B cell (primary cell): ENCODE measurements around the gene SMIM10L2A. TPM values are rescaled to one million over a fixed set of nuclear protein-coding genes. Genes with fewer than 3 reads are reported as not detected.

Source experiments
- ATAC-seq: fragments of 200-7000 bp; cut with Tn5 transposase; one replicate; pipeline ENCODE4 v1.10.0; 2021; ENCODE audit warnings: low read depth, mild to moderate bottlenecking, moderate number of reproducible peaks, moderate library complexity
- CTCF ChIA-PET: fragments of 350-600 bp; sonication (Branson Sonifier 250); formaldehyde crosslinking; loops from one replicate; lab custom pipeline; 2021; ENCODE audit warnings: antibody characterized with exemption, inconsistent platforms; lab: Charles Lee
- POLR2A ChIA-PET: fragments of 350-600 bp; sonication (Branson Sonifier 250); formaldehyde crosslinking; loops from one replicate; lab custom pipeline; 2021; ENCODE audit warnings: antibody characterized with exemption; lab: Charles Lee
- DNase-seq: peaks from one replicate; pipeline ENCODE4 v3.0.0; 2013
- H2AFZ ChIP-seq: 2 replicates; pipeline ENCODE4 v1.6.1; 2012; ENCODE audit warnings: mild to moderate bottlenecking, low read depth, low read length; ENCODE audit not compliant: insufficient read depth, poor library complexity, severe bottlenecking
- H3K27ac ChIP-seq, 2 donors: 1 replicate in 1 of 2; 2 replicates in 1 of 2; pipeline ENCODE4 v1.5.1; 2012 to 2013; ENCODE audit warnings: low read length in 2 of 2, mild to moderate bottlenecking in 2 of 2, moderate library complexity in 1 of 2
- H3K27me3 ChIP-seq, 4 experiments: fragments of 200-600 bp in 1 of 4; sonication (generic) in 1 of 4; replicated peaks in 1 of 4; 1 replicate in 2 of 4; 2 replicates in 2 of 4; pipeline versions ENCODE4 v1.6.1 to v1.7.0; 2013 to 2016; ENCODE audit warnings: low read length in 3 of 4, mild to moderate bottlenecking in 2 of 4, mixed read lengths in 1 of 4, moderate library complexity in 1 of 4; ENCODE audit not compliant: insufficient read depth in 4 of 4, control insufficient read depth in 3 of 4; ENCODE audit errors: control extremely low read depth in 1 of 4
- H3K36me3 ChIP-seq, 2 experiments: replicated peaks in 1 of 2; 1 replicate in 1 of 2; 2 replicates in 1 of 2; pipeline versions ENCODE4 v1.6.1 to v1.7.1; 2013; ENCODE audit warnings: low read length in 1 of 2; ENCODE audit not compliant: insufficient read depth in 2 of 2, control insufficient read depth in 1 of 2; ENCODE audit errors: control extremely low read depth in 1 of 2, extremely low read depth in 1 of 2
- H3K4me1 ChIP-seq, 2 donors: fragments of 200-600 bp in 1 of 2; sonication (generic) in 1 of 2; 1 replicate in 1 of 2; 2 replicates in 1 of 2; pipeline versions ENCODE4 v1.5.1 to v1.6.1; 2013 to 2017; ENCODE audit warnings: low read length in 2 of 2; ENCODE audit not compliant: control insufficient read depth in 2 of 2, insufficient read depth in 2 of 2
- H3K4me2 ChIP-seq: replicated peaks from 2 replicates; pipeline ENCODE3; 2012; ENCODE audit warnings: mild to moderate bottlenecking, low read depth, low read length; ENCODE audit not compliant: poor library complexity, severe bottlenecking
- H3K4me3 ChIP-seq, 5 experiments: fragments of 200-600 bp in 1 of 5; sonication (generic) in 1 of 5; 1 replicate in 3 of 5; 2 replicates in 2 of 5; pipeline versions ENCODE4 v1.5.1 to v1.7.0; 2011 to 2016; ENCODE audit warnings: low read length in 4 of 5, mild to moderate bottlenecking in 4 of 5, low read depth in 2 of 5, control low read depth in 1 of 5, moderate library complexity in 1 of 5; ENCODE audit not compliant: insufficient read depth in 1 of 5; ENCODE audit errors: control extremely low read depth in 1 of 5, extremely low read depth in 1 of 5
- H3K79me2 ChIP-seq: fragments of 200-600 bp; sonication (generic); one replicate; pipeline ENCODE4 v1.6.0; 2016; ENCODE audit warnings: low read length; ENCODE audit not compliant: control insufficient read depth, insufficient read depth
- H3K9ac ChIP-seq: fragments of 200-600 bp; sonication (generic); 2 replicates; pipeline ENCODE4 v1.6.1; 2017; ENCODE audit warnings: mild to moderate bottlenecking, low read length, moderate library complexity
- H3K9me3 ChIP-seq, 3 donors: one replicate each; pipeline versions ENCODE4 v1.6.1 to v1.7.1; 2013; ENCODE audit warnings: low read length in 2 of 3; ENCODE audit not compliant: control insufficient read depth in 2 of 3, insufficient read depth in 1 of 3; ENCODE audit errors: control extremely low read depth in 1 of 3
- H4K20me1 ChIP-seq: 2 replicates; pipeline ENCODE4 v1.6.0; 2012; ENCODE audit warnings: mild to moderate bottlenecking, low read length; ENCODE audit not compliant: insufficient read depth, control insufficient read depth, poor library complexity, severe bottlenecking
- H3K27ac Mint-ChIP-seq: one replicate; pipeline ENCODE4 v1.8.0; 2021; ENCODE audit warnings: mixed read lengths
- H3K27me3 Mint-ChIP-seq: one replicate; pipeline ENCODE4 v1.8.0; 2021; ENCODE audit warnings: mixed read lengths
- H3K4me1 Mint-ChIP-seq: one replicate; pipeline ENCODE4 v1.8.0; 2021; ENCODE audit warnings: mixed read lengths
- H3K4me3 Mint-ChIP-seq: one replicate; pipeline ENCODE4 v1.8.0; 2021; ENCODE audit warnings: mixed read lengths
- H3K9me3 Mint-ChIP-seq: one replicate; pipeline ENCODE4 v1.8.0; 2022; ENCODE audit warnings: mixed read lengths; ENCODE audit not compliant: insufficient read depth
- CTCF ChIP-seq: fragments of 200-600 bp; IDR thresholded peaks from one replicate; pipeline ENCODE4 v1.8.0; 2022; ENCODE audit warnings: antibody characterized with exemption, mild to moderate bottlenecking
- EZH2 ChIP-seq: IDR thresholded peaks from 2 replicates; pipeline ENCODE4 v1.6.1; 2012; ENCODE audit warnings: borderline replicate concordance, low read depth, mild to moderate bottlenecking, moderate library complexity, low read length; ENCODE audit not compliant: insufficient read depth, poor library complexity, severe bottlenecking
- WGBS: methylation state at CpG from one replicate; pipeline ENCODE4 v1.1.5; 2013; ENCODE audit warnings: missing lambda C conversion rate; ENCODE audit not compliant: insufficient coverage; 5-methylcytosine and 5-hydroxymethylcytosine counted together
- intact Hi-C: fragments of 100-400 bp; cut with micrococcal nuclease; formaldehyde crosslinking; loops from one replicate; pipeline ENCODE4 v1.10.0; 2022
- polyA plus RNA-seq: library from polyadenylated mRNA; depleted of rRNA; stranded (reverse); fragments of >200 nt; gene quantifications from 2 replicates; pipeline ENCODE4 v1.2.3, GENCODE V29; 2012
- total RNA-seq, 2 donors: library from RNA; stranded (reverse); fragments of 120-200 nt in 1 of 2; gene quantifications; 1 replicate in 1 of 2; 2 replicates in 1 of 2; pipeline versions ENCODE4 v1.2.3 to v1.2.4, GENCODE V29; 2013 to 2022

The SMIM10L2A gene
- total and polyA plus RNA-seq, 2 donors (not counting 1 experiment from before 2014, with no cell fraction given): 0.25 to 0.76 TPM

- ChIA-PET POLR2A (no interaction called here), CTCF (no interaction called here)
- intact Hi-C loops: no loop called here
- H3K27ac Mint-ChIP-seq: no peak overlapping the region
- 100% methylated on average over 3 of the region's 6 CpGs for WGBS
- Histone ChIP-seq H3K4me1 (no peaks in the 10 kb centered on the region), H3K79me2 (no peaks in the 10 kb centered on the region), H3K4me2 (no peak overlapping the region), H3K4me3 (no peak overlapping the region), H2AFZ (no peak overlapping the region), H3K27ac (no peak overlapping the region), H3K27me3 (no peaks in the 10 kb centered on the region), H3K9ac (no peak overlapping the region), H3K36me3 (no peaks in the 10 kb centered on the region), H4K20me1 (no peaks in the 10 kb centered on the region), H3K9me3 (no peaks in the 10 kb centered on the region)
- peaks cover 1% of the 10 kb centered on the region for H3K27me3 Mint-ChIP-seq
- no peak overlapping the region for H3K4me3 Mint-ChIP-seq
- ATAC-seq: no peak
- H3K9me3 Mint-ChIP-seq: no peaks in the 10 kb centered on the region
- no peaks in the 10 kb centered on the region for H3K4me1 Mint-ChIP-seq
- DNase-seq: no peak
- TF ChIP-seq EZH2: no peak
- no peak for TF ChIP-seq CTCF
These were observed 26.7 kb upstream of the SMIM10L2A start for GRCh38 chrX:135395064-135395463.

GRCh38 chrX:135396109-135396508 lies 25.6 kb upstream of the SMIM10L2A start:
- Histone ChIP-seq H3K36me3 (no peaks in the 10 kb centered on the region), H3K4me3 (no peak overlapping the region), H4K20me1 (no peaks in the 10 kb centered on the region), H3K79me2 (no peaks in the 10 kb centered on the region), H3K4me1 (no peaks in the 10 kb centered on the region), H3K27ac (no peak overlapping the region), H3K9ac (no peak overlapping the region), H3K9me3 (no peaks in the 10 kb centered on the region), H3K4me2 (no peak overlapping the region), H3K27me3 (no peaks in the 10 kb centered on the region), H2AFZ (no peak overlapping the region)
- DNase-seq (no peak), ATAC-seq (no peak)
- CTCF ChIA-PET: no interaction called here
- no peak overlapping the region for H3K4me3 Mint-ChIP-seq
- H3K27me3 Mint-ChIP-seq: no peaks in the 10 kb centered on the region
- TF ChIP-seq CTCF (no peak), EZH2 (no peak)
- POLR2A ChIA-PET: no interaction called here
- H3K9me3 Mint-ChIP-seq: no peaks in the 10 kb centered on the region
- intact Hi-C loops: no loop called here
- no CpG with 5 or more reads among the region's 4 CpGs for WGBS
- H3K27ac Mint-ChIP-seq: no peak overlapping the region
- H3K4me1 Mint-ChIP-seq: no peaks in the 10 kb centered on the region
